Activated CD8-positive, alpha-beta memory T cell treated with anti-CD3 and anti-CD28 coated beads, Interleukin-2, amount 50 U/mL, for 4 hours (primary cell): Measurements from ENCODE around the gene ASB14.

Experiments used
- DNase-seq: peaks from one replicate; pipeline ENCODE4 v3.0.0-alpha.2; 2020

The ASB14 gene

DNA sequence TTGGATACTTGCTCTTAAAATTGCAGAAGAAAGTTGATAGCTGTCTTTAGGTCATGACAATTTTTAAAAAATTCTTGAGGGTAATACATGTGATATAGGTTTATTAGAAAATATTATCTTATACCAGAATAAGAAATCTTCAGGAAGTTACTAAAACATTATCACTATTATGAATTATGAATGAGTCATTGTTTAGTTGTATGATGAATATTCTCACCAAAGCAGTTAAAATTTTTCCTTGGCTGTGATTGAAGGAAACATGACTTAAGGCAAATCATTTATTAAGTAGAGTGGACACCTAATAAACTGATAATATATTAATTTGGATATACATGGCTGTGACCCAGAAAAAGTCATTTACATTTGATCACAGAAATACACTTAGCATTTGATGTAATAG is 34.8 kb downstream of the ASB14 start:
- DNase-seq: no peak

DNA sequence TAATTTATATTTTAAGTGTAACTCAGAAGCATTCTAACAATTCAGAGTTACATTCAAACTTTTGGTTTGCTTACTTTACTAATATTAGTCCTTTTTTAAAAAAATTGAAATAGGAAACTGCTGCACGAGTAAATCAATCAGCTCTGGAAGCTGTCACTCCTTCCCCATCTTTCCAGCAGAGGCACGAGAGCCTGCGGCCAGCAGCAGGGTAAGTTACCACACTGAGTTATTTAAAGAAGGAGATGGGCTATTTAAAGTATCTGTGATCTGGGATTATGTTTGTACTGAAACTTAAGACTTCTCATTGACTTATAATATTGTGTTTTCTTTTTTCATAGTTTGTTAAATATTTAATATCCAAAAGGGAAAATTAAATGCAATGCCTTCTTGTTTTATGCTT is 35.6 kb downstream of the ASB14 start:
- DNase-seq: no peak

DNA sequence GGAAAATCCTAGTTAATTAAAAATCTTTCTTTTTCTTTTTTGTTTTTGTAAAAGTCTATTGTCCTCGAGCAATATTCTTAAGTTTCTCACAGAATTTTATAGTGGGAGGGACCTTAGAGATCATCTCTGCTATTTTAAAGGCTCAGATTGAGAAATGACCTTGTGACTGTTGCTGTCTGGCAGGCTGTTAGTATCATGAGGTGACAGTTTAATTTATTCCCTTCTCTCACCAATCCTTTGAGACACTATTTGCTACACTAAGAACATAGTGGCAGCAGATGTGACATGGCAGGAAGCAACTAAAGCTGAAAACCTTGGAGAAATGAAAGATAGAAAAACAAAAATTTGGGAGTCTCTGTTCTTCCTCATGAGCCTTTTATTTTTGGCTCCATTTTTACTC is 40.1 kb downstream of the ASB14 start:
- no peak for DNase-seq

DNA sequence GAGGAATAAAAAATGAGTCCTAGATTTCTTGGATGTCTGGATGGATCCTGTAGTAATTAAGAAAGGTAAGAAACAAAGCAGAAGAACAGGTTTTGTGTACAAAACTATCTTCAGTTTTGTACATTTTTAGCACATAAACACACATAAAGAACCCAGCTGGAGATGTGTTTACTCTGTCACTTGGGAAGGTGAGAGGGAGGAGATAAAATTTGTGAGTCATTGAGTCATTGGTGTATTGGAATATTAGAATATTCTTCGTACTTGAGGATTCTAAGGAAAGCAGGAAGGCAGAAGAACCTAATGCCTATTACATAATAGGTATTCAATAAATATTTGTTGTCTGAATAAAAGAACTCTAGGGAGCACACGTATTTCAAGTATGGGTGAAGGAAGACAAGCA is 47.5 kb downstream of the ASB14 start:
- no peak for DNase-seq

DNA sequence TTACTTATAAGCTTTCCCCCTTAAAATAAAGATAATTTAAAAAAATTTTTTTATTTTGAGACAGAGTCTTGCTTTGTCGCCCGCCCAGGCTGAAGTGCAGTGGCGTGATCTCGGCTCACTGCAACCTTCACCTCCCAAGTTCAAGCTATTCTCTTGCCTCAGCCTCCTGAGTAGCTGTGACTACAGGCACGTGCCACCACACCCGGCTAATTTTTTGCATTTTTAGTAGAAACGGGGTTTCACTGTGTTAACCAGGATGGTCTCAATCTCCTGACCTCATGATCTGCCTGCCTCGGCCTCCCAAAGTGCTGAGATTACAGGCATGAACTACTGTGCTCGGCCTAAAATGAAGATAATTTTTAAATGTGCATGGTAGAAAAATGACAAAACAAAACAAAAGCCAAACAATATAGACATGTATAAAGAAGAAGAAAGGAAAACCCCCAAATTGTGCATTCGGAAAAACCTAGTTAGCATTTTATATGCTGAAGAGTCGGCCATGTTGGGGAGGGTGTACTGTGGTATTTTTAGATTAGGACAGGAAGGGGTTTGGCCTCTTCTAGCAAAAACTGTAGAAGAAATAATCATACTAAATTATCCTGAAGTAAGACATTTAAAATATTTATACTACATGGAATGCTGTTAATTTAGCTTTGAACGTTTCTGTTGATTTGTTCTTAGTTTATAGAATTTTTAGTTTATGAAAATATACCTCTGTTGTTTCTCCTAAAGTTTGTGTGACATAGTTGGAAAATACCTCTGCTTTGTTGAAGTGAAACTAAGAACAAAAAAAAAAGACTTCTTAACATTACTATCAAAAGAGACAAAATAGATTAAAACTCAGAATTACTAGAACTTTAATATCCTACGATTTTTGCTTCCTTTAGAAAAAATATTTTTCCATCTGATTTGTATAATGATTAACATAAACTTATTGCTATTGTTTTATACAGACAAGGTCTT is 57.6 kb downstream of the ASB14 start:
- DNase-seq: no peak

DNA sequence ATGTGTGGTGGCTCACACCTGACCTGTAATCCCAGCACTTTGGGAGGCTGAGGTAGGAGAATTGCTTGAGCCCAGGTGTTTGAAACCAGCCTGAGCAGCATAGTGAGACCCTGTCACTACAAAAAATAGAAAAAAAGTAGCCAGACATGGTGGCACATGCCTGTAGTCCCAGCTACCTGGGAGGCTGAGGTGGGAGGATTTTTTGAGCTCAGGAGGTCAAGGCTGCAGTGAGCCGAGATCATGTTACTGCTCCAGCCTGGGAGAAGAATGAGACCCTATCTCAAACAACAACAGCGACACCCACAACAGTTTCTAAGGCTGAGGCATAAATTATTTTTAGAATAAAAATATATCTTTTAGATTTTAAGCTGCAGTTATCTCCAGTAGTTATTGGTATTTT is 58.7 kb downstream of the ASB14 start:
- DNase-seq: no peak

DNA sequence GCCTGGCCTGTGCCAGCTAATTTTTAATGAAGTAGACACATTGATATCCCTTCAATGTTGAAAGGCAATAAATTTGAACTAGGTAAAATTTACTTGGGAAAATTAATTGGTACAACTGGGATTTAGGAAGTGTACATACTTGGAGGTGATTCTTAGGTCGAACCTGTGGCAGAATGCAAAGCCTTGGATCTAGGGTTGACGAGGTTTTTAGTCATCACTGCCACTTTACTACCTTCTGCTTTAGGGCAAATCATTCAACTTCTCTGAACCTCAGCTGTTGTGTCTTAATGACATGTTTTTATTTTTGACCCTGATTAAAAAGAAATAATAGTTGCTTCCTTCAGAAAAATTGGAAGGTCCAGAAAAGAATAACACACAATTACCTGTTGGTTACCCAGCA is 62.5 kb downstream of the ASB14 start:
- no peak for DNase-seq

DNA sequence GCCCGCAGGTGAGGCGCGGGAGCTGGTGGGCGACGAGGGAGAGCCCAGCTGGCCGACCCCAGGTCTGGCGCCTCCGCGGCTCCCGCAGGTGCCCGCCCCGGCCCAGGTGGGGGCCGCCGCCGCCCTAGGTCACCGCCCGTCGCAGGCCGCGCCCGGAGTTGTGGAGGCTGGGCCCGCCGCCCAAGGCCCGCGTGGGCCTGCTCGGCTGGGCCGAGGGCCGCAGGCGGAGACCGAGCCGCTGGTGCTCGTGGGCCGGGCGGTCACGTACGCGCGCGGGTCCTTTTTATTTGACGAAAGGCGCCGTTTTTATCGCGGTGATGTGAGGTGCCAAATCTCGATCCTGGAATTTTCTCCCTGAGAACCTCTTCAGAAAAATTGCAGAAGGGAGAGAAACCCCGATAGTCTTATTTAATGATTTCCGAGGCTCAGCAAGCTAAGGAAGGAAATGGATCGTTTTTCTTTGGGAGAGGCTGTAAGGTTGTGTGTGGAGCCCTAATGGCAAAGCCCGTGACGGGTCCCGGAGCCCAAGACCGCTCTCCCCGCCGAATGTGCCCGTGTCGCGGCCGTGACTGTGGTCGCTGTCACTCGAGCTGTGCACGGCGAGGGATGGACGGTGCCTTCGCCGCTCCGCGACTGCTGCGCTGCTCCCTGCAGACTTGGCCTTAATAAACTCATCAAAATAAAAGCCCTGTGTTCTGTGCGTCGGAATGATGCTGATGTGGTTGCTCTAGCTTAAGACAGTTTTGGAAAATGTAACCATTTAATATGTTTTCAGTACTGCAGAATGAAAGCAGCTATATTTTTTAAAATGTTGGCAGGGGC is 64.3 kb downstream of the ASB14 start:
- peak; percentile 43 for DNase-seq

DNA sequence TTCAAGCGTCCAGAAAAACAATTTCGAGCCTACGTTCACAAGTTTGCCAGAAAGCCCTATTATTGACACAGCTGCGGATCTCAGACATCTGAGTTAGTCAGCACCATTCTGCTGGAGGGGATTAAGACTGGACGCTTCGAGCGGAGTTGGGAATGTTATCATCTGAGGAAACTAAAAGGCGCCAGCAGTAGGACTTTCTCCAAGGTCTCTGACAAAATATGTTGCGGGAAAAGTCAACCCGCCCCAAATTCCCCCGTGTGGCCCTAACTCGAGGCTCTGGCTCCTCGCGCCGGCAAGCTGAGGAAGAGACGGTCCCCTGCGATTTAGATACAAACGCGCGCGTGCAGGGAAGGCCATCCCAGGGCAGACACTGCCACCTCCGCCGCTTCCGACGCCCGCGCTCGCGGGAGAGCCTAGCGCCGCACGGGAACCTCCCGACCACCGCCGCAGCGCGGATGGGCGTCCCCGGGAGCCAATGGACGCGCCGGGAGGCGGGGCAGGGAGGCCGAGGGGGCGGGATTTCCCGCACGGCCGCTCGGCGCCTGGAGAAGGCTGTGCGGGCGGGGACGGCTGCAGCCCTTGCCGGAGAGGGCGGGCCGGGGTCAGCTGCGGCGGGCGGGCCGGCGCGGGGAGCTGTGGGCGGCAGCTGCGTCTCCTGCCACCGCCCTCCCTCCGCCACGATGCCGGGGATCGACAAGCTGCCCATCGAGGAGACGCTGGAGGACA is 65.1 kb downstream of the ASB14 start, which contains the start of gene APPL1:
APPL1 (plus strand) TSS at position 526 of the 726 bp plus-strand sequence; CDS start at position 681, 155 bp downstream.
- DNase-seq: peak; percentile 87

DNA sequence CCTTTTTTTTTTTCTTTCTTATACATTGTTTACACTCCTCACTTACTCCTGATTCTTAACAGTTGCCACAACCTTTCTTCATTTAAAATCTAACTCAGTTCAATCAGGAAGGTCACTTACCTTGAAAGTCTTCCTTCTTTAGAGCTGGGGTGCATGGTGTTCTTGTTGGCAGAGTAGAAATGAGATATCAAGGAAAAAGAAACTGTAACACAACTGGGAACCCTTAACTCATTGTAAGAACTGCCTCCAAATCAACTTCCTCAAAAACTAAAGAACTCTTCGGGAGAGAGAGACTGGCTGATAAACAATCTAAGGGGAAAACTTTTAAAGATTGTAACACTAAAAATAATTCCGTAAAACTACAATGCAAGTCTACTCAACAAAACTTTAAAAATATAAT is 66.3 kb downstream of the ASB14 start:
- no peak for DNase-seq

DNA sequence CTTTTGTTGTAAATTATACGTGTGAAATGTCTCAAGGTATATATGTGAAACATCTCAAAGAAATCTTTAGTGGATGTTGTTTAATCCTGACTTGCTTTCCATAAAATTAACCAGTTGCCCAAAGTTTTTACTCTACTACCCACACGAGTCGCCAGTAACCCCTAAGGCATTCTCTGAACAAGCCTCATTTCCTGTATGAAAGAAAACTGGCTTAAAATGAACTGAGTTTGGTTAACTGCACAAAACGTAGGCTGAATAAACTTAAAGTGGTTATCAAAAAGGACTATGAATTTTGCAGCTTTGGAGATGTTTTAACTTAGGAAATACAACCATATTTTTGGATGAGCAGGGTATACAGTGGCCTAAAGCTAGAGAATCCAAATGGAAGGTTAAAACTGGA is 67.6 kb downstream of the ASB14 start:
- DNase-seq: no peak

DNA sequence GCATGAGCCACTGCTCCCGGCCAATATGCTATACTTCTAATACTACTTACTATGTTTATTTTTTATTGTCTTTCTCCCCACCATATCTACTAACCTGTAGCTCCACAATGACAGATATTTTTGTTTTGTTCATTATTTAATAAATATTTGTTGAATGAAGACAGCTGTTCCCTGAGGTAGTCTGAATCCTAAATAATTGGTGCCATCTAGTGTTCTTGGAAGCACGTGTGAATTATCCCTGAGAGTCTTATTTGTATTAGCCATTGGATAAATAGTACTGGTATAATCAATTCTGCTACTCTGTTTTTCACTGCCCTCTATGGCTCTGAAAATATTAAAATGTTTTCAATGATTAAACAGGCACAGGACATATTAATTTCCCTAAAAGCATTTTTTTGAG is 70.6 kb downstream of the ASB14 start:
- no peak for DNase-seq
